ENCODE results near the gene TENM3. TPM values are rescaled to one million over a fixed set of nuclear protein-coding genes. Genes with fewer than 3 reads are reported as not detected.

The TENM3 gene
- total RNA-seq, 2 donors from 2014 or later: 21.4 to 52.3 TPM

DNA sequence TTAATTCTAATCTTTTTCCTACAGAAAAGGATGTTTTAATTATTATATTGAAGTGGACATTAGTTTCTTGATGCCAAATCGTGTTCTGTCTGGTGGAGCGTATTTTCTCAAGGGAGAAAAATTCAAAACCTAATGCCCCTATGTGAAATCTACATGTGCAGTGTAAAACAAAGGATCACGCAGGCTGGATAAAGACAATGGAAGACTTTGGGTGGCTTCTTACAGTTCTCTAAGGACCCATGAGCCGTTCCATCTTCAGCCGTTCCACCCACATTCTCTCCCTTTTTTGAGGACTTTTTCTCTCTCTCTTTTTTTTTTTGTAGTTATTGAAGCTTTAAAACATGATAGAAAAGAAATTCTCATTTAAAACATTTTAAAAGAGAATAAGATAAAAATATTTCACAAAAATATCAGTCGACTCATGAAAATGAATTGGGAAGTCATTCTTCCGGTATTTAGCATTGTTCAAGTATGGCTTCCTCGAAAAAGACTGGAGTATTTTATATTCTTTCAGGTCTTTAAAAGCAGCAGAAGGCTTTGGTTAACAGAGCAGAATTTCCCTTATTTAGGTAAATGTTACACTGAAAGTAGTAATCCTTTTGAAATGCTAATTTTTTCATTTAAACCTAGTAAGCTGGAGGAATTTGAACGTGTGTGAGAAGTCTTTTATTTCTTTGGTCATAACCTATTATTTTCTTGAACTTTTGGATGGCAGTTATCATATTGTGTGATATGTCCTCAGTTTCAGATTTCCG, 11.0 kb downstream of the TENM3 start:
- Histone ChIP-seq H3K9me3 (no peaks in the 10 kb centered on the region), H3K36me3 (no peaks in the 10 kb centered on the region), H3K4me3 (no peak overlapping the region), H3K27me3 (replicated peaks; ENCODE audit: insufficient read depth) (no peaks in the 10 kb centered on the region), H3K4me1 (replicated peaks) (no peaks in the 10 kb centered on the region), H3K27ac (no peak overlapping the region)
- WGBS: 92% methylated on average over 10 of the region's 10 CpGs
- no peak for DNase-seq (ENCODE audit: low spot score)
- intact Hi-C loops (cut with DNase I): no loop called here
- TF ChIP-seq POLR2A (IDR thresholded peaks at IDR 0.05): no peak
- no peak for TF ChIP-seq POLR2AphosphoS5 (IDR thresholded peaks at IDR 0.05)
- TF ChIP-seq, protein P1, sequence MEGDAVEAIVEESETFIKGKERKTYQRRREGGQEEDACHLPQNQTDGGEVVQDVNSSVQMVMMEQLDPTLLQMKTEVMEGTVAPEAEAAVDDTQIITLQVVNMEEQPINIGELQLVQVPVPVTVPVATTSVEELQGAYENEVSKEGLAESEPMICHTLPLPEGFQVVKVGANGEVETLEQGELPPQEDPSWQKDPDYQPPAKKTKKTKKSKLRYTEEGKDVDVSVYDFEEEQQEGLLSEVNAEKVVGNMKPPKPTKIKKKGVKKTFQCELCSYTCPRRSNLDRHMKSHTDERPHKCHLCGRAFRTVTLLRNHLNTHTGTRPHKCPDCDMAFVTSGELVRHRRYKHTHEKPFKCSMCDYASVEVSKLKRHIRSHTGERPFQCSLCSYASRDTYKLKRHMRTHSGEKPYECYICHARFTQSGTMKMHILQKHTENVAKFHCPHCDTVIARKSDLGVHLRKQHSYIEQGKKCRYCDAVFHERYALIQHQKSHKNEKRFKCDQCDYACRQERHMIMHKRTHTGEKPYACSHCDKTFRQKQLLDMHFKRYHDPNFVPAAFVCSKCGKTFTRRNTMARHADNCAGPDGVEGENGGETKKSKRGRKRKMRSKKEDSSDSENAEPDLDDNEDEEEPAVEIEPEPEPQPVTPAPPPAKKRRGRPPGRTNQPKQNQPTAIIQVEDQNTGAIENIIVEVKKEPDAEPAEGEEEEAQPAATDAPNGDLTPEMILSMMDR (IDR thresholded peaks at IDR 0.05): no peak

DNA sequence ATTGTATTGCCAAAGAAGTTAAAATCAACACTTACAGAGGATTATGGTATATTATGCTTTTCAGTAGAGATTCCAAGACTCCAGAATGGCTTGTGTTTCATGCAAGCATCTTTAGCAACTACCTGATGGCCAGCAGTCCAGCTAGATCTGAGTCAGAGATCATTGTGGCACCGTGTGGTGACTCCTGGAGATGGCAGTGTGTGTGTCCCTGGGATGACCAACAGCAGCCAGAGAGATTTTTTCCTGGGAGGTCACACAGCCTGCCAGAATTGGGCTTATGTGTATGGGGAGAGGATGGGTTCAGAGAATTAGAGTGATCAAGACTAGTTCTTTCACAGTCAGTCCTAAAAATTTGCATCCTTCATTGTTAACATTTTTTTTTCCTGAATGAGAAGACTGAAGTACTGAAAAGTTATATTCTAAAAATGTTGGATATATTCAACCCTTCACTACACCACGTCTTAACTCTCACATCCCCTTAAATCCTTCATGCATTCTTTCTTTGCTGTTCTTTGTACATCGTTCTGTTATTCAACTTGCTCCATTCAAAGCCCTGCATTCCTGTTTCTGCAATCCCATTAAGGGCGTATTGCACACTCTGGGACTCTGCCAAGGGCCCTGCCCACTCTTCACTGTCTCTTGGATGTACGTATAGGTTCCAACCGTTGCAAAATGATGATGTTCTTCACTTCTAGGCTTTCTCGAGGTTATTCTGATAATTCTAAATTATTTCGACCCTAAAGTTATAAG, 12.4 kb downstream of the TENM3 start:
- TF ChIP-seq, protein P1 (IDR thresholded peaks at IDR 0.05): no peak
- no peak for TF ChIP-seq POLR2A (IDR thresholded peaks at IDR 0.05)
- TF ChIP-seq POLR2AphosphoS5 (IDR thresholded peaks at IDR 0.05): no peak
- no peak for DNase-seq (ENCODE audit: low spot score)
- WGBS: 69% methylated on average over 8 of the region's 8 CpGs

DNA sequence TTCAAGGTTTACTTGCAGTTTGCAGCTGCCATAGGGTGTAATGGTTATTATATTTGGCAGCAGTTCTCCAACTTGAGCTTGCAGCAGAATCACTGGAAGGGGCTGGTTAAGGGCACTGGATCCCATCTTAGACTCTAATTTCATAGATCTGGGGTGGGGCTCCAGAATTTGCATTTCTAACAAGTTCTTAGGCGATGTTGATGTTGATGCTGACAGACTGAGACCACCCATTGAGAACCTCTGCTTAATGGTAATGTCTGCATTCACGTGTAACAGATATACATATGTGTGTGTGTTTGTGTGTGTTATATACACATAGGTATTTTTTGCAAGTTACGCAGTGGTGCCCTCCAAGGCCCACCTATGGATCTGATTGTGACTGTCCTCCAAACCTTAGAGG, 13.8 kb downstream of the TENM3 start:
- no peak overlapping the region for H3K4me3 ChIP-seq
- 100% methylated on average over 3 of the region's 3 CpGs for WGBS
- H3K4me1 ChIP-seq (replicated peaks): no peaks in the 10 kb centered on the region
- no peaks in the 10 kb centered on the region for H3K27me3 ChIP-seq (replicated peaks; ENCODE audit: insufficient read depth)
- no peak for DNase-seq (ENCODE audit: low spot score)
- no peak overlapping the region for H3K27ac ChIP-seq
- TF ChIP-seq, protein P1 (IDR thresholded peaks at IDR 0.05): no peak
- TF ChIP-seq POLR2A (IDR thresholded peaks at IDR 0.05) (no peak), POLR2AphosphoS5 (IDR thresholded peaks at IDR 0.05) (no peak)
- H3K9me3 ChIP-seq: no peaks in the 10 kb centered on the region
- intact Hi-C loops (cut with DNase I): no loop called here
- H3K36me3 ChIP-seq: no peaks in the 10 kb centered on the region

More for the DNA sequence above, 12.4 kb downstream of the TENM3 start:
- Histone ChIP-seq H3K36me3 (no peaks in the 10 kb centered on the region), H3K27ac (no peak overlapping the region), H3K4me1 (replicated peaks) (no peaks in the 10 kb centered on the region), H3K4me3 (no peak overlapping the region), H3K9me3 (no peaks in the 10 kb centered on the region), H3K27me3 (replicated peaks; ENCODE audit: insufficient read depth) (no peaks in the 10 kb centered on the region)
- intact Hi-C loops (cut with DNase I): no loop called here

DNA sequence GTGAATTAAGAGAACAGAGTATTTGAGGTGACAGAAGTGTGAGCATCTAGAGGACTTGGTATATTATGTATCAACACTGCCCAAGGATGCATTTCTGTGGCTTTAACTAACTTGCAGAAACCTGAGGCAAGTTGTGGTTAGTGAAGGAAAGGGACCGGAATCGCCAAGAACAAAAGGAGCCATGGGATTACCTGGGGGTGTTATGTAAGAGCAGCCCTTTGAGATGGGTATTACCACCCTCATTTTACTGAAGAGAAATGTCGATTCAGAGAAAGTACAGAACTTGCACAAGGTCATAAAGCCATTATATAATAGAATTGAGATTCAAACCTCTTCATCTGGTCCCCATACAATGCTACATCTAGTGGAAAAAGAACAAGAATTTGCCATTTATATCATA, 14.3 kb downstream of the TENM3 start:
- H3K27me3 ChIP-seq (replicated peaks; ENCODE audit: insufficient read depth): no peaks in the 10 kb centered on the region
- 65% methylated on average over 3 of the region's 3 CpGs for WGBS
- H3K36me3 ChIP-seq: no peaks in the 10 kb centered on the region
- H3K9me3 ChIP-seq: no peaks in the 10 kb centered on the region
- intact Hi-C loops (cut with DNase I): no loop called here
- no peaks in the 10 kb centered on the region for H3K4me1 ChIP-seq (replicated peaks)
- H3K27ac ChIP-seq: no peak overlapping the region
- TF ChIP-seq, protein P1 (IDR thresholded peaks at IDR 0.05): no peak
- TF ChIP-seq POLR2AphosphoS5 (IDR thresholded peaks at IDR 0.05): no peak
- no peak for TF ChIP-seq POLR2A (IDR thresholded peaks at IDR 0.05)
- no peak overlapping the region for H3K4me3 ChIP-seq
- no peak for DNase-seq (ENCODE audit: low spot score)
